K562 (cell line): ENCODE data around the gene UVRAG. TPM values are rescaled to one million over a fixed set of nuclear protein-coding genes. Genes with fewer than 3 reads are reported as not detected.

ENCODE experiments used
- ATAC-seq: fragments of 200-7000 bp; cut with Tn5 transposase; 3 replicates; pipeline ENCODE4 v1.9.1; 2020; ENCODE audit warnings: moderate library complexity
- BruUV-seq: library from RNA; stranded (reverse); fragments of 400-500 nt; replicated peaks from 2 replicates; lab custom pipeline; 2021; lab: Mats Ljungman, UMichigan
- CTCF ChIA-PET: fragments of 300-600 bp; formaldehyde crosslinking; extraction: SDS; loops from one replicate; lab custom pipeline; 2021; ENCODE audit warnings: low intra/inter-chr PET ratio; lab: Yijun Ruan, JAX
- POLR2A ChIA-PET: fragments of 300-600, 350-650 bp; sonication (Branson Sonifier 250); formaldehyde crosslinking; extraction: SDS; loops from one replicate; lab custom pipeline; 2021; ENCODE audit warnings: antibody characterized with exemption, inconsistent platforms; lab: Yijun Ruan, JAX
- DNase-seq, 4 experiments: peaks; one replicate each; pipeline versions ENCODE4 v3.0.0 to v3.0.0-alpha.2; 2011 to 2018; ENCODE audit warnings: low spot score in 3 of 4, mixed read lengths in 3 of 4; ENCODE audit errors: extremely low read depth in 1 of 4
- FAIRE-seq: peaks from 2 replicates; lab custom pipeline; 2011; peaks lifted over from hg19 to GRCh38; lab: Jason Lieb, UNC
- H2AFZ ChIP-seq: 2 replicates; pipeline ENCODE4 v1.6.0; 2011; ENCODE audit warnings: low read depth, low read length, control low read depth, inconsistent platforms
- H3K27ac ChIP-seq: fragments of 200-600 bp; 3 replicates; pipeline ENCODE4 v1.8.0; 2011; ENCODE audit warnings: low read depth, mild to moderate bottlenecking, control low read depth, inconsistent platforms, low read length, moderate library complexity, mixed read lengths; ENCODE audit errors: extremely low read depth
- H3K27me3 ChIP-seq, 2 experiments: fragments of 300-600 bp in 1 of 2; 2 replicates in 1 of 2; 3 replicates in 1 of 2; pipeline versions ENCODE4 v1.6.0 to v1.8.0; 2011; ENCODE audit warnings: inconsistent platforms in 2 of 2, low read length in 2 of 2, mild to moderate bottlenecking in 1 of 2, mixed read lengths in 1 of 2, moderate library complexity in 1 of 2; ENCODE audit not compliant: control insufficient read depth in 2 of 2, insufficient read depth in 2 of 2
- H3K36me3 ChIP-seq: fragments of 300-600 bp; 3 replicates; pipeline ENCODE4 v1.8.0; 2011; ENCODE audit warnings: mild to moderate bottlenecking, low read length, inconsistent platforms; ENCODE audit not compliant: control insufficient read depth, insufficient read depth
- H3K4me1 ChIP-seq, 2 experiments: fragments of 200-600 bp in 1 of 2; replicated peaks in 1 of 2; 2 replicates in 1 of 2; 3 replicates in 1 of 2; pipeline versions ENCODE4 v1.5.1 to v1.8.0; 2011; ENCODE audit warnings: inconsistent platforms in 2 of 2, low read length in 2 of 2, mild to moderate bottlenecking in 1 of 2, mixed read lengths in 1 of 2, moderate library complexity in 1 of 2; ENCODE audit not compliant: control insufficient read depth in 2 of 2, insufficient read depth in 2 of 2
- H3K4me2 ChIP-seq: 2 replicates; pipeline ENCODE4 v1.6.1; 2011; ENCODE audit warnings: low read length, control low read depth, inconsistent platforms, mixed read lengths; ENCODE audit not compliant: insufficient read depth
- H3K4me3 ChIP-seq: fragments of 200-600 bp; sonication (generic), shearing (Covaris generic); 2 replicates; pipeline ENCODE4 v1.5.1; 2016; ENCODE audit warnings: control low read depth, inconsistent platforms
- H3K79me2 ChIP-seq: fragments of 200-600 bp; 3 replicates; pipeline ENCODE4 v1.8.0; 2011; ENCODE audit warnings: low read length, inconsistent platforms; ENCODE audit not compliant: control insufficient read depth, insufficient read depth
- H3K9ac ChIP-seq, 2 experiments: 2 replicates each; pipeline versions ENCODE4 v1.6.0 to v1.6.1; 2011; ENCODE audit warnings: low read depth in 2 of 2, low read length in 2 of 2, control low read depth in 1 of 2, inconsistent platforms in 1 of 2, mild to moderate bottlenecking in 1 of 2, mixed read lengths in 1 of 2; ENCODE audit not compliant: insufficient read depth in 1 of 2
- H3K9me1 ChIP-seq: one replicate; pipeline ENCODE4 v1.6.0; 2011; ENCODE audit warnings: inconsistent platforms, mild to moderate bottlenecking, low read length, moderate library complexity; ENCODE audit not compliant: control insufficient read depth, insufficient read depth
- H3K9me3 ChIP-seq: replicated peaks from 2 replicates; pipeline ENCODE4 v1.5.1; 2011; ENCODE audit warnings: low read depth, low read length, inconsistent platforms; ENCODE audit not compliant: control insufficient read depth, insufficient read depth
- H4K20me1 ChIP-seq: replicated peaks from 2 replicates; pipeline ENCODE4 v1.6.1; 2011; ENCODE audit warnings: low read length, inconsistent platforms, mixed read lengths; ENCODE audit not compliant: control insufficient read depth, insufficient read depth
- BACH1 ChIP-seq: fragments of 200-800 bp; sonication (Bioruptor generic); IDR thresholded peaks from 2 replicates; pipeline ENCODE4 v1.6.1; 2016; ENCODE audit warnings: missing genetic modification characterization, missing compliant biosample characterization
- BRF1 ChIP-seq: IDR thresholded peaks from 3 replicates; pipeline ENCODE4 v1.6.1; 2011; ENCODE audit warnings: borderline replicate concordance, mild to moderate bottlenecking; ENCODE audit not compliant: insufficient read length; ENCODE audit errors: extremely low read depth
- HLTF ChIP-seq: fragments of 450-650 bp; IDR thresholded peaks from 2 replicates; pipeline ENCODE4 v1.6.1; 2016
- MCM7 ChIP-seq, 2 experiments: fragments of 450-650 bp; IDR thresholded peaks; 2 replicates each; pipeline ENCODE4 v1.6.1; 2016 to 2018
- RBBP5 ChIP-seq: fragments of 200-600 bp; sonication (generic); IDR thresholded peaks from 2 replicates; pipeline ENCODE4 v1.6.1; 2012; ENCODE audit warnings: borderline replicate concordance, mild to moderate bottlenecking, low read length, control low read depth, inconsistent platforms; ENCODE audit not compliant: insufficient read depth, poor library complexity, severe bottlenecking
- TAF15 ChIP-seq: fragments of 200-400 bp; formaldehyde crosslinking; IDR thresholded peaks from 2 replicates; pipeline ENCODE4 v1.6.1; 2017; ENCODE audit warnings: mild to moderate bottlenecking, low read depth, low read length, moderate library complexity
- WGBS: fragments of 100-300 bp; shearing (Covaris generic); methylation state at CpG from one replicate; pipeline ENCODE4 v1.1.6; 2016; ENCODE audit warnings: low coverage, mixed read lengths; ENCODE audit not compliant: insufficient coverage; ENCODE audit errors: missing lambda C conversion rate; 5-methylcytosine and 5-hydroxymethylcytosine counted together
- in situ Hi-C: fragments of 300-500 bp; cut with MboI; formaldehyde crosslinking; loops from 4 replicates; pipeline ENCODE4 v1.15.0; 2018; ENCODE audit warnings: inconsistent platforms, mixed read lengths
- intact Hi-C: fragments of 100-400 bp; cut with micrococcal nuclease; formaldehyde crosslinking; loops from 2 replicates; pipeline ENCODE4 v1.14.2; 2022
- polyA plus RNA-seq, 8 experiments: library from polyadenylated mRNA; depleted of rRNA in 4 of 8; stranded (reverse) in 5 of 8; unstranded in 3 of 8; fragments of >200 nt; fragmentation: Nextera tagmentation in 2 of 8; fragmentation: Illumina TruSeq in 1 of 8; extraction: Ambion mirVana in 2 of 8; extraction: Trizol in 1 of 8; gene quantifications; 2 replicates each; pipeline versions ENCODE4 v1.2.1 to v1.2.3, GENCODE V29; 2011 to 2014; ENCODE audit warnings: inconsistent platforms in 1 of 8, missing spikeins in 1 of 8
- total RNA-seq, 7 experiments: library from RNA; depleted of rRNA in 6 of 7; stranded (reverse); fragments of >200 nt in 6 of 7; fragmentation: Illumina TruSeq in 2 of 7; extraction: Trizol in 2 of 7; gene quantifications; 2 replicates each; pipeline versions ENCODE4 v1.2.1 to v1.2.3, GENCODE V29; 2011 to 2021; ENCODE audit warnings: low replicate concordance in 1 of 7
- TF ChIP-seq, protein P1 (sequence below): sonication (generic); formaldehyde crosslinking; IDR thresholded peaks from 2 replicates; pipeline ENCODE4 v1.8.1; 2023; ENCODE audit warnings: mild to moderate bottlenecking, missing genetic modification reagents
- TF ChIP-seq, protein P2 (sequence below): IDR thresholded peaks from 2 replicates; pipeline ENCODE4 v1.6.1; 2016; ENCODE audit warnings: missing genetic modification characterization, missing compliant biosample characterization

Gene UVRAG
- total and polyA plus RNA-seq, 9 of the 15 experiments (the other 6 are each of a cell fraction or from before 2014, with no cell fraction given): 3.1 to 17.8 (median 12.4) TPM

DNA sequence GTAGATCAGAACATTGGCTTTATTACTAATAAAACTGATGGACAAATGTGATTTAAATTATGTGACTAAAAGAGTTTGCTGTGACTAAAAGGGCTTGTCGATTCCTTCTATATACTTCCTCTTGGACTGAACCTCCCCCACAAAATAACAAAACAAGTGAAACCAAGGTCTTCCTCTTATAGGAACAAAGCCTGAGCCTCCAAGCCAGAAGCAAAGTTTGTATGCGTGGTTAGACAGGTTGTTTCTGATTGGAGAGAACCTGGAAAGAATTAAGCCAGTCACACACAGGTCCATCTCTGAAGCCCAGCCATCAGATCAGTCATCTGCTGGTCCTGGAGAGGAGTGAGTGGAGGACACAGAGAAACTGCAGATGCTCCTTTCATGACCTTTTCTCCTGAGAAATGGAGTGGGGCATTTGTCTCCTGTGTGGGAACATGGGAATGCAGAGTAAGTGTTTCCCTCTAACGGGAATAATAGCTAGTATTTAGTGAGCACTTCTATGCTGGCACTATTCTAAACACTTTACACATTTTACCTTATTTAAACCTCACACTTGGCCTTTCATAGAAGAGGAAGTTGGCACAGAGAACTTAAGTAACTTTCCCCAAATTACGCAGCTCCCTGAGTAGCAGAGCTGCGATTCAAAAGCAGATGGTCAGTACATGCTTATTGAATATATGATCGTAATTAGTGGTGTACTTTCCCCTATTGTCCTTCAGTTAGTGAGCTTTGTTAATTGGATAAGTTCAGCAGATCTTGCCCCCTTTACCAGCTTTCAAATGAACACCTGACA is 77.1 kb downstream of the UVRAG start:
- POLR2A ChIA-PET: interaction anchor here (1.1 to 1.5 kb wide), 2 partner anchors 10 to 11 kb away, joined by 4 read pairs; no protein-coding TSS in a partner anchor
- Histone ChIP-seq H2AFZ (no peak overlapping the region), H3K27ac (no peak overlapping the region), H3K4me1 (no peaks in the 10 kb centered on the region), H3K4me3 (no peak overlapping the region), H3K79me2 (no peaks in the 10 kb centered on the region), H3K9ac (no peak overlapping the region), H3K36me3 (peaks cover 26% of the 10 kb centered on the region; the same call in 1 of the 3 replicates), H3K9me1 (no peaks in the 10 kb centered on the region), H3K27me3 (no peaks in the 10 kb centered on the region), H4K20me1 (no peaks in the 10 kb centered on the region), H3K4me2 (no peak overlapping the region), H3K9me3 (no peaks in the 10 kb centered on the region)
- CTCF ChIA-PET: no interaction called here
- intact Hi-C loops: no loop called here
- DNase-seq (no peak), ATAC-seq (no peak), FAIRE-seq (no peak)
- no TSS peak for BruUV-seq
- no peak for TF ChIP-seq HLTF
- TF ChIP-seq BACH1 (tag): no peak
- TF ChIP-seq MCM7 (IDR thresholded peaks at IDR 0.05): no peak
- TF ChIP-seq, protein P1, sequence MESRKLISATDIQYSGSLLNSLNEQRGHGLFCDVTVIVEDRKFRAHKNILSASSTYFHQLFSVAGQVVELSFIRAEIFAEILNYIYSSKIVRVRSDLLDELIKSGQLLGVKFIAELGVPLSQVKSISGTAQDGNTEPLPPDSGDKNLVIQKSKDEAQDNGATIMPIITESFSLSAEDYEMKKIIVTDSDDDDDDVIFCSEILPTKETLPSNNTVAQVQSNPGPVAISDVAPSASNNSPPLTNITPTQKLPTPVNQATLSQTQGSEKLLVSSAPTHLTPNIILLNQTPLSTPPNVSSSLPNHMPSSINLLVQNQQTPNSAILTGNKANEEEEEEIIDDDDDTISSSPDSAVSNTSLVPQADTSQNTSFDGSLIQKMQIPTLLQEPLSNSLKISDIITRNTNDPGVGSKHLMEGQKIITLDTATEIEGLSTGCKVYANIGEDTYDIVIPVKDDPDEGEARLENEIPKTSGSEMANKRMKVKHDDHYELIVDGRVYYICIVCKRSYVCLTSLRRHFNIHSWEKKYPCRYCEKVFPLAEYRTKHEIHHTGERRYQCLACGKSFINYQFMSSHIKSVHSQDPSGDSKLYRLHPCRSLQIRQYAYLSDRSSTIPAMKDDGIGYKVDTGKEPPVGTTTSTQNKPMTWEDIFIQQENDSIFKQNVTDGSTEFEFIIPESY (CRISPR knock-in tag): no peak
- no peak for TF ChIP-seq RBBP5
- no peak for TF ChIP-seq TAF15
- TF ChIP-seq, protein P2, sequence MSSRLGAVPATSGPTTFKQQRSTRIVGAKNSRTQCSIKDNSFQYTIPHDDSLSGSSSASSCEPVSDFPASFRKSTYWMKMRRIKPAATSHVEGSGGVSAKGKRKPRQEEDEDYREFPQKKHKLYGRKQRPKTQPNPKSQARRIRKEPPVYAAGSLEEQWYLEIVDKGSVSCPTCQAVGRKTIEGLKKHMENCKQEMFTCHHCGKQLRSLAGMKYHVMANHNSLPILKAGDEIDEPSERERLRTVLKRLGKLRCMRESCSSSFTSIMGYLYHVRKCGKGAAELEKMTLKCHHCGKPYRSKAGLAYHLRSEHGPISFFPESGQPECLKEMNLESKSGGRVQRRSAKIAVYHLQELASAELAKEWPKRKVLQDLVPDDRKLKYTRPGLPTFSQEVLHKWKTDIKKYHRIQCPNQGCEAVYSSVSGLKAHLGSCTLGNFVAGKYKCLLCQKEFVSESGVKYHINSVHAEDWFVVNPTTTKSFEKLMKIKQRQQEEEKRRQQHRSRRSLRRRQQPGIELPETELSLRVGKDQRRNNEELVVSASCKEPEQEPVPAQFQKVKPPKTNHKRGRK (tag): no peak
- TF ChIP-seq BRF1: no peak
- 83% methylated on average over 6 of the region's 6 CpGs for WGBS
- in situ Hi-C loops: loop anchor here (5.0 kb wide), 1 partner anchor 425 kb away; no protein-coding TSS in a partner anchor
